H1 (cell line): Measurements from ENCODE around the gene DNAAF5. TPM values are rescaled to one million over a fixed set of nuclear protein-coding genes. Genes with fewer than 3 reads are reported as not detected.

ENCODE experiments used
- CBX5 ChIP-seq: fragments of 300-800, 300-1000 bp; sonication (generic); IDR thresholded peaks from 2 replicates; pipeline ENCODE4 v1.7.1; 2016; ENCODE audit warnings: antibody characterized with exemption, low read length, low read depth
- CHD7 ChIP-seq: fragments of 300-600 bp; sonication (generic); IDR thresholded peaks from 2 replicates; pipeline ENCODE4 v1.7.1; 2012; ENCODE audit warnings: low read length, moderate library complexity, mild to moderate bottlenecking, inconsistent platforms; ENCODE audit not compliant: insufficient replicate concordance
- EP300 ChIP-seq, 2 experiments: IDR thresholded peaks; 1 replicate in 1 of 2; 2 replicates in 1 of 2; pipeline ENCODE4 v1.6.1; 2011 to 2012; ENCODE audit warnings: low read depth in 2 of 2, low read length in 2 of 2, mild to moderate bottlenecking in 2 of 2, borderline replicate concordance in 1 of 2, inconsistent platforms in 1 of 2, moderate library complexity in 1 of 2
- GTF2F1 ChIP-seq: IDR thresholded peaks from 2 replicates; pipeline ENCODE4 v1.6.1; 2012; ENCODE audit warnings: low read depth, low read length, improper control_type of control experiment, borderline replicate concordance
- SAP30 ChIP-seq: fragments of 300-600 bp; sonication (generic); IDR thresholded peaks from 2 replicates; pipeline ENCODE4 v1.7.1; 2012; ENCODE audit warnings: low read length, moderate library complexity, mild to moderate bottlenecking, inconsistent platforms; ENCODE audit not compliant: insufficient read depth, insufficient replicate concordance
- SRF ChIP-seq: IDR thresholded peaks from 2 replicates; pipeline ENCODE4 v1.6.1; 2011; ENCODE audit warnings: mild to moderate bottlenecking, low read depth, low read length, moderate library complexity
- polyA plus RNA-seq, 7 experiments: library from polyadenylated mRNA; depleted of rRNA in 3 of 7; stranded (reverse) in 5 of 7; unstranded in 2 of 7; fragments of >200 nt in 5 of 7; fragments of 200-250 nt in 2 of 7; gene quantifications; 1 replicate in 5 of 7; 2 replicates in 1 of 7; 4 replicates in 1 of 7; pipeline versions ENCODE4 v1.2.1 to v1.2.3, GENCODE V29; 2011 to 2013; ENCODE audit warnings: missing spikeins in 2 of 7, mixed read lengths in 2 of 7
- total RNA-seq: library from RNA; stranded (reverse); fragmentation: NEBNext Ultra II Directional; extraction: Animal tissue kit (Norgen Biotek cat#: 25700); gene quantifications from 2 replicates; pipeline ENCODE4 v1.2.1, GENCODE V29; 2021

DNAAF5 gene
- total and polyA plus RNA-seq, 2 of the 8 experiments (the other 6 are each of a cell fraction or from before 2014, with no cell fraction given), result 55.1 to 95.9 TPM

- TF ChIP-seq CHD7 (no peak), SRF (no peak), GTF2F1 (no peak), CBX5 (no peak), SAP30 (no peak), EP300 (IDR thresholded peaks at IDR 0.05; ENCODE audit: borderline replicate concordance in 1 of 2, low read depth in 2 of 2, low read length in 2 of 2) (no peak)
- TF ChIP-seq, all 59 proteins: peak for 0
These were observed 47.1 kb downstream of the DNAAF5 start (continued) for GRCh38 chr7:773622-773915.
